ENCODE data around the gene ACRBP.
A peak's percentile ranks its signal among the peaks of the same experiment; 100 is the strongest.
"Not testable (repeated sequence)": the region's sequence is repeated elsewhere in the genome, so short reads cannot be mapped to it uniquely, and the experiment has no call there.

Gene ACRBP

GRCh38 chr12:6614513-6615172 lies 32.6 kb downstream of the ACRBP start:
- DNase-seq (ENCODE audit: low spot score): no peak

- DNase-seq (ENCODE audit: low spot score): peak; percentile 58
These were observed 33.3 kb downstream of the ACRBP start for GRCh38 chr12:6613776-6614512.

- DNase-seq (ENCODE audit: low spot score): no peak
These were observed 34.0 kb downstream of the ACRBP start for GRCh38 chr12:6613015-6613775.

- no peak for DNase-seq (ENCODE audit: low spot score)
These were observed 34.6 kb downstream of the ACRBP start for GRCh38 chr12:6612652-6613014.

- no peak for DNase-seq (ENCODE audit: low spot score)
These were observed 35.0 kb downstream of the ACRBP start for GRCh38 chr12:6612247-6612646.

GRCh38 chr12:6608592-6609281 lies 38.5 kb downstream of the ACRBP start:
- no peak for DNase-seq (ENCODE audit: low spot score)

GRCh38 chr12:6607751-6608591 lies 39.3 kb downstream of the ACRBP start:
- DNase-seq (ENCODE audit: low spot score): peak; percentile 55

GRCh38 chr12:6606331-6607131 lies 40.7 kb downstream of the ACRBP start:
- DNase-seq (ENCODE audit: low spot score): peak; percentile 40

GRCh38 chr12:6605421-6606330 lies 41.6 kb downstream of the ACRBP start:
- DNase-seq (ENCODE audit: low spot score): peak; percentile 50

GRCh38 chr12:6604259-6605029 lies 42.8 kb downstream of the ACRBP start:
- no peak for DNase-seq (ENCODE audit: low spot score)

- peak; percentile 37 for DNase-seq (ENCODE audit: low spot score)
These were observed 44.1 kb downstream of the ACRBP start for GRCh38 chr12:6603095-6603567.

GRCh38 chr12:6602526-6602925 lies 44.7 kb downstream of the ACRBP start:
- no peak for DNase-seq (ENCODE audit: low spot score)

- DNase-seq (ENCODE audit: low spot score): not testable (repeated sequence)
These were observed 51.6 kb downstream of the ACRBP start for GRCh38 chr12:6595673-6596072.

GRCh38 chr12:6592087-6592486 lies 55.1 kb downstream of the ACRBP start:
- no peak for DNase-seq (ENCODE audit: low spot score)

All from CD4-positive, alpha-beta T cell treated with Interleukin-15 for 4 hours (primary cell).